ENCODE data around the gene HAGHL.

HAGHL gene

DNA sequence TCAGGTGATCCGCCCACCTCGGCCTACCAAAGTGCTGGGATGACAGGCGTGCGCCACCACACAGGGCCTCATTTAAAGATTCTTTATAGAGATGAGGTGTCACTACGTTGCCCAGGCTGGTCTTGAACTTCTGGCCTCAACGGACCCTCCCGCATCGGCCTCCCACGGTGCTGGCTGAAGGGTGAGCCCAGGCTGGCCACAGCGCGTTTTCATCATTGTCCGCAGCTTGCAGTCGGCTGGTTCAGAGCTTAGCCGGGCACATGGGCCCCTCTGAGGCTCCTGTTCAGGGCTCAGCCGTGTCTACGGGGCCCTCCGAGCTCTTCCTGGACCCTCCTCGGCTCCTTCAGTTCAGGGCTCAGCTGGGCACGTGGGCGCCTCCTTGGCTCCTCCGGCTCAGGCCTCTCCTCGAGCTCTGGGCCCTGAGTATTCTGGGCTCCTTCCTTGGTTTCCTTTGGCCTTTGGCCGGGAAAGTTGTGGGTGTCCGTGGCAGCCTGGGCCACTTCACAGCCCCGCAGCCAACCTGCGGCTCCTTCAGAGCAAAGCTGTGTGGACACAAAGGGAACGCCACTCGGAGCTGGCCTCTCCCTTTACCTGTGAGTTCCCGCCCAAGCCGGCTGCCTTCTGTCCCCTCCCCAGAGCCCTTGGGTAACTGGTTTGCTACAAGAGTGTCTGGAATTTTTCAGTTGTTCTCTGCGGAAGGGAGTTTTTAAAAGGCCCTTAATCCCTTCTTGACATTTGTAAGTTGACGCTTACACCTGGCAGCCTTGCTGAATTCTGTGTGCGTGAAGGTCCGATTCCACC lies 32.4 kb downstream of the HAGHL start:
- DNase-seq (ENCODE audit: low read depth in 2 of 2), result no peak

DNA sequence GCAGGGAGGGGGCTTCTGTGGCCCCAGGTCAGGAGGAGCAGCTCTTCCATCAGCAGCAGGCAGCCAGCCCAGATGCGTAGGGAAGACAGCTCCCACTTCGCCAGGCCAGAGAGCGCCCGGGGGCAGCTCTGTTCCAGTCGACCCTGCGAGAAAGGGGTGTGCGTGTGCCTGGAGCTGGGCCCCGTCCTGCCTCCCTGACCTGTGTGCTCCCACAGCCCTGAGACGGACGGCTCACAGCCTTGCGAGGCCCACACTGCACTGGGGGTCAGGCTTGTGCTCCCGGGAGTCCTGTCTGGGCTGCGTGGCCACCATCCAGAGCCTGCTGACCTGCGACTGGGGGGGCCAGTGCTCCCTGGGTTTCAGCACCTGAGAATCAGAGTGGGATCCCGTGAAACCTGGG lies 33.2 kb downstream of the HAGHL start:
- no peak for DNase-seq (ENCODE audit: low read depth in 2 of 2)

DNA sequence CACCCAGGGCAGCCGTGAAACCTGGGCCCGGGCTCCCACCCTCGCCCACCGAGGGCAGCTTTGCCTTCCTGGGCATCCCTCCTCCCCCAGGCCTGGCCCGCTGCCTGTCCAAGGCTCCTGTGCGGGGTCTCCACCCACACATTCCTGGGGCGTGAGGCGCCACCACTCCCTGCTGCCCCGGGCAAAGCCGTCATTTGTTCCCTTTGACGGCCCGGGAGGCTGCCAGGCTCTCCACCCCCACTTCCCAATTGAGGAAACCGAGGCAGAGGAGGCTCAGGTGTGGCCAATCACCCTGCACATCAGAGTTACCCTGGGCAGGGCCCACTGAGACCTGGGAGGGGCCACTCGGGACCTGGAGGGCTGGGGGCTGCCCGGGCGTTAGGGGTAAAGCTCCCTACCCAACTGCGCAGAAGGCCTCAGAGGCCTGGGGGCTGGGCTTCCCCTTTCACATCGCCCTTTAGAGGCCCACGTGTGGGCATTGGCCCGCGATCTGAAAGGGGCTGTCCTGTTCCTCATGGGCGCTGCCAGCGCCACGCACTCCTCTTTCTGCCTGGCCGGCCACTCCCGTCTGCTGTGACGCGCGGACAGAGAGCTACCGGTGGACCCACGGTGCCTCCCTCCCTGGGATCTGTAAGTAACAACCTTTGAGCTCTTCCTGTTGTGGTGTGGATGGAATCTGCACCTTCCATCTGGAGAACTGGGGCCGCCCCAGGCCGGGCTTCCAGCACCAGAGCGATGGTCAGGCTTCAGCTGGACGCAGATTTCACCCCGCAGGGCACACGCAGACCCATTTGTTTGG lies 33.8 kb downstream of the HAGHL start, which contains the start of gene MSLN:
Gene MSLN, plus strand, starts transcription at position 190 of the 799 bp plus-strand sequence. CDS start 1,947 bp downstream, outside the sequence.
- no peak for DNase-seq (ENCODE audit: low read depth in 2 of 2)

DNA sequence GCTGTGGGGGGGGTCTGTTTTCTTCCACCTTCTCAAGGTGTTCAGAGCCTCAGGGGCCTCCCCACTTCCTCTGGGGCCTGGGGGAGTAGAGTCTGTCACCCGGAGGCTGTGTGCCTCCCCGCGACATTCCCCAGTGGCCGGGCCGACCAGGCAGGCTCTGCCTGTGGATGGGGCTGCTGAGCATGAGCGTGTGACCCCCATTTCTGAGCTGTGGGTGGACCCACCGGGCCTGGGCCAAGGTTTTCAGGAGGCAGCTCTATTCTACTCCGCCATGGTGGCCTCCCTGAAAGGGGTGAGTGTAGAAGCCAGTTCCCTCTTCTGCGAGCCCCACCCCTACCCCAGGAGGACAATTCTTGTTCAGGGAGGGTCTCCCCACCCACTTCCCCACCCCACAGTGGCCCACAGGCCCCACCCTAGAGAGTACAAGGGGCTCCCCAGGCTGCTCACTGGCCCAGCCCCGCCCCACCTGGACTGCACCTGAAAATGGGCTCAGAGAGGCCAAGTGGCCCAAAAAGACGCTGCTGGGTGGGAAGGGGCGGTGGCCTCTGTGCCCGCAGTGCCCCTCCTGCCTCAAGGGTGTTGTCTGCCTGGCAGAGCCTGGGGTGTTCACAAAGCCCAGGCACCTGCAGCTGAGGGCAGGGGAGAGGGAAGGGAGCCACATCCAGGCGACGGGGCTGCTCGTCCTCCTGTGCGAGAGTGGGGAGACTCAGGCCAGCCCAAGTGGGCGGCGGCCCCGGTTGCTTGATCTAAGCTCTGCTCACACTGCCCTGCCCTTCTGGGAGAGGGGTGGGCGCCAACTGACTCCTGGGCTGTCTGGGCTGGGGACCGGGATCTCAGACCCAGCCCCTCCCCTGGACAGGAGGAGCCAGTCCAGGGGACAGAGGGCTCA lies 35.0 kb downstream of the HAGHL start:
- DNase-seq (ENCODE audit: low read depth in 2 of 2), result no peak

DNA sequence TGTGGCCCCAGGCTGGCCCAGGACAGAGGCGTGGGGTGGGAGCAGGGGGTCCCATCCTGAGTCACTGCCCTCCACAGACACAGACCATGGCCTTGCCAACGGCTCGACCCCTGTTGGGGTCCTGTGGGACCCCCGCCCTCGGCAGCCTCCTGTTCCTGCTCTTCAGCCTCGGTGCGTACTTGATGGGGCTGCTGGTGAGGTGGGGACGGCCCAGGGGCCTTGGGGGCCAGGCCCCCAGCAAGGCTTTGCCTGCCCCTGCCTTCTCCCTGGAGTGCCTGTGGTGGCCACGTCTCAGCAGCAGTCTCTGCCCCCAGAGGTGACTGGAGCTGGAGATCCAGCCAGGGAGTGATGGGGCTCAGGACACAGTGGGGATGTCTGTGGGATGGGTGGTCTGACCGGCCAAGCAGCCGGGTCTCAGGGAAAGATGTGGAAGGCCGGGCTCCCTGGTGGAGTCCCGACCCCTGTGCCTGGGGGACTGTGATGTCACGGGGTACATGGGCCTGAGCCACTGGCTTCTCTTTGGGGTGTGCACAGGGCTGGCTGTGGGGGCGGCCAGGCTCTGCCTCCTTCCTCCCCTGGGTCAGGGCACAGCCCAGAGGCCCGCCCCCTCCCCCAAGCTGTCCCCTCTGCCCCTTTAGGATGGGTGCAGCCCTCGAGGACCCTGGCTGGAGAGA lies 35.8 kb downstream of the HAGHL start:
- no peak for DNase-seq (ENCODE audit: low read depth in 2 of 2)

DNA sequence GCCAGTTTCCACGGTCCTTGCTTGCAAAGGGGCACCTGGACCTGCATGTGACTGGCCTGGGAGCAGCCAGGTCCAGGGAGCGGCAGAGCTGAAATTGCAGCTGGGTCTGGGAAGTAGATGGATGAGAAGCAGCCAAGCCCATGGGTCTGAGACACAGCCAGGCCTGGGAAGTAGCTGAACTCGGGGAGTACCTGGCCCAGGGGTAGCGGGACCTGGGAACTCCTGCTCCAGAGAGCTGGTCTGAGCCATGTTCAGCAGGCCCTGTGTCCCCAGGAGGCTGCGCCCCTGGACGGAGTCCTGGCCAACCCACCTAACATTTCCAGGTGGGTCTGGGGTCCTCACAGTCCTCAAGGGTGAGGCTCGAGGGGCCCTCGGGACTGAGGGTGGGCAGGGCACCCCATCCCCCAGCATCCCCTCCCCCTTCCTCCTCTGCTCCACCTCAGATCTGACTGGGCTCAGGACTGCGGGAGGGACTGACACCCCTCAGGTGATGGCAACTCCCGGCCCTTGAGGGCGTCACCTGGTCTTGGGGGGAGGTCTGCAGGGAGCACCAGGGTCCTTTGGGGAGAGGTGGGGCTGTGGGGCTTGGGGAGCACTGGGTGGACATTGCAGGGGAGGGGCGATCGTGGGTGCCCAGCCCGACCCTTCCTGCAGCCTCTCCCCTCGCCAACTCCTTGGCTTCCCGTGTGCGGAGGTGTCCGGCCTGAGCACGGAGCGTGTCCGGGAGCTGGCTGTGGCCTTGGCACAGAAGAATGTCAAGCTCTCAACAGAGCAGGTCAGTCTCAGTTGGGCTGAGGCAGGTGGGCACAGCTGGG lies 36.7 kb downstream of the HAGHL start:
- DNase-seq (ENCODE audit: low read depth in 2 of 2), result no peak

DNA sequence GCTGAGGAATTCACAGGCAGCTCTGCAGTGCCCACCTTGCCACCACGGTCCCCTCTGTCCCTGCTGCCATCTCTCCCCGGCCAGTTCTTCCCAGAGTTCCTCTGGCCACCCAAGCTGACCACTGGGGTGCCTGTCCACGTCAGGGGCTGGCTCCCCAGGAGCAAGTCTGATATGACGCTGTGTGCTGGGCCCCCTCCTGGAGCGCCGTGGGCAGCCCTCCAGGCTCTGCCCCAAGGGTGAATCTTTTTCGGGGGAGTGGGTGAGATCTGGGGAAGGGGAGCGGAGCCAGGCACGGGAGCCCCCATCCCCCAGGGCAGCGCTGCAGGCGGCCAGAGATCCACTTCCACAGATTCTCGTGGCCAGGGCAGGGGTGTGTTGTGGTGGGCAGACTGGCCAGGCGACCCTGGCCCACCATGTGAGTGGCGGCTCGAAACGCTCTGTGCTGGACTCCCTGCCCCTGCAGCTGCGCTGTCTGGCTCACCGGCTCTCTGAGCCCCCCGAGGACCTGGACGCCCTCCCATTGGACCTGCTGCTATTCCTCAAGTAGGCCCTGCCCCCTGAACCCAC lies 37.4 kb downstream of the HAGHL start:
- no peak for DNase-seq (ENCODE audit: low read depth in 2 of 2)

DNA sequence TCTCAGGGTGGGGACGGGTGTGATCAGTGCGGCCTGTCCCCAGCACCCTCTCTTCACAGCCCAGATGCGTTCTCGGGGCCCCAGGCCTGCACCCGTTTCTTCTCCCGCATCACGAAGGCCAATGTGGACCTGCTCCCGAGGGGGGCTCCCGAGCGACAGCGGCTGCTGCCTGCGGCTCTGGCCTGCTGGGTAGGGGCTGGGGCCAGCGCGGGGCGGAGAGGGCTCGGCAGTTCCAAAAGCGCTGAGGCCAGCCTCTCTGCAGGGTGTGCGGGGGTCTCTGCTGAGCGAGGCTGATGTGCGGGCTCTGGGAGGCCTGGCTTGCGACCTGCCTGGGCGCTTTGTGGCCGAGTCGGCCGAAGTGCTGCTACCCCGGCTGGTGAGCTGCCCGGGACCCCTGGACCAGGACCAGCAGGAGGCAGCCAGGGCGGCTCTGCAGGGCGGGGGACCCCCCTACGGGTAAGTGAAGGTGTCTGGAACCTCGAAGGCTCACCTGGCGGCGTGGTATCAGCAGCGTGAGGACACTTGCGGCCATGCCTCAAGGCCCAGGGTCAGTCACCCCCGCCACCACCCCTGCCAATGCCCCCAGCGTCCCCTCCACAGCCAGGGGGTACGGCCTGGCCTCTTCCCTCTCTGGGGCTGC lies 38.1 kb downstream of the HAGHL start:
- DNase-seq (ENCODE audit: low read depth in 2 of 2), result no peak

DNA sequence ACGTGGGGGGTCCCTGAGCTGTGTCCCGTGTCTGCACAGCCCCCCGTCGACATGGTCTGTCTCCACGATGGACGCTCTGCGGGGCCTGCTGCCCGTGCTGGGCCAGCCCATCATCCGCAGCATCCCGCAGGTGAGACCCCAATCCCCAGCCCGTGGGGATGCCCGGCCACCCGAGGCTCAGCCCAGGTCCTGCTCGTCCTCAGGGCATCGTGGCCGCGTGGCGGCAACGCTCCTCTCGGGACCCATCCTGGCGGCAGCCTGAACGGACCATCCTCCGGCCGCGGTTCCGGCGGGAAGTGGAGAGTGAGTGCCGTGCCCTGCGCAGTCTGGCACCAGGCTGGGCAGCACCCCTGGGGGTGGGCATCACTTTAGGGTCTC lies 38.6 kb downstream of the HAGHL start:
- DNase-seq (ENCODE audit: low read depth in 2 of 2), result no peak

DNA sequence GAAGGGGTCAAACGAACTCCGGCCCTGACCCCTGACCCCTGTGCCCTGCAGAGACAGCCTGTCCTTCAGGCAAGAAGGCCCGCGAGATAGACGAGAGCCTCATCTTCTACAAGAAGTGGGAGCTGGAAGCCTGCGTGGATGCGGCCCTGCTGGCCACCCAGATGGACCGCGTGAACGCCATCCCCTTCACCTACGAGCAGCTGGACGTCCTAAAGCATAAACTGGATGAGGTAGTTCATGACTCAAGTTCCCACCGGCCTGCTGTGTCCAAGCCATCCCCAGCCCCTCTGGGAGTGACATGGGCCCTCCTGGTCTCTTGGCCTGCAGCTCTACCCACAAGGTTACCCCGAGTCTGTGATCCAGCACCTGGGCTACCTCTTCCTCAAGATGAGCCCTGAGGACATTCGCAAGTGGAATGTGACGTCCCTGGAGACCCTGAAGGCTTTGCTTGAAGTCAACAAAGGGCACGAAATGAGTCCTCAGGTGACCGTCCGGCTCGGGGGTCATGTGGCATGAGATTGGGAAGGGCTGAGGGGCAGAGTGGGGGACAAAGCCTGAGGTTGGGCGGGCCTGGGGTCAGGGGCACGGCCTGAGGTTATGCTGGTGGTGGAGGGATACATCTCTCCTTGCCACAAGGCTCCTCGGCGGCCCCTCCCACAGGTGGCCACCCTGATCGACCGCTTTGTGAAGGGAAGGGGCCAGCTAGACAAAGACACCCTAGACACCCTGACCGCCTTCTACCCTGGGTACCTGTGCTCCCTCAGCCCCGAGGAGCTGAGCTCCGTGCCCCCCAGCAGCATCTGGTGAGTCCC lies 39.3 kb downstream of the HAGHL start:
- no peak for DNase-seq (ENCODE audit: low read depth in 2 of 2)

DNA sequence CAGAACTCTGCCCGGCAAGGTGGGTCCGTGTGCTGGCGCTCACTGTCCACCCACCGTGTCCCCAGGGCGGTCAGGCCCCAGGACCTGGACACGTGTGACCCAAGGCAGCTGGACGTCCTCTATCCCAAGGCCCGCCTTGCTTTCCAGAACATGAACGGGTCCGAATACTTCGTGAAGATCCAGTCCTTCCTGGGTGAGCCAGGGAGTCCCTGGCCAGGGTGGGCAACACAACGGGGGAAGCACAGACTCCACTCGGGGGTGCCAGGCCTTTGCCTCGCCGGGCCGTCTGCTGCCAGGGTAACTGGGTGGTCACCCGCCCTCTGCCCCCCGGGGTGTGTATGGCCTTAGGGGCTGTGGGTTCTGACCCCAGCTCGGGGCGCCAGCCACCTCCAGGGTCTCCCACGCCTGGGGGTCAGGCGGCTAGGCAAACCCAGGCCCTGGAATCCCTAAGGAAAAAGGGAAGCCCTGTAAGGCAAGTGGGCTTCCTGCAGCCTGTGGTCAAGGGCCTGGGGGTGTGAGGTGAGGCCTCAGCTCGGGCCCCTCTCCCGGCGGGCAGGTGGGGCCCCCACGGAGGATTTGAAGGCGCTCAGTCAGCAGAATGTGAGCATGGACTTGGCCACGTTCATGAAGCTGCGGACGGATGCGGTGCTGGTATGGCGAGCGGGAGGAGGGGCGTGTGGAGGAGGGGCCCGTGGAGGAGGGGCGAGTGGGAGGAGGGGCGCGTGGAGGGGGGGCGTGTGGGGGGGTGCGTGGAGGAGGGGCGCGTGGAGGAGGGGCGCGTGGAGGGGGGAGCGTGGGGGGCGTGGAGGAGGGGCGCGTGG lies 40.1 kb downstream of the HAGHL start:
- DNase-seq (ENCODE audit: low read depth in 2 of 2), result no peak

DNA sequence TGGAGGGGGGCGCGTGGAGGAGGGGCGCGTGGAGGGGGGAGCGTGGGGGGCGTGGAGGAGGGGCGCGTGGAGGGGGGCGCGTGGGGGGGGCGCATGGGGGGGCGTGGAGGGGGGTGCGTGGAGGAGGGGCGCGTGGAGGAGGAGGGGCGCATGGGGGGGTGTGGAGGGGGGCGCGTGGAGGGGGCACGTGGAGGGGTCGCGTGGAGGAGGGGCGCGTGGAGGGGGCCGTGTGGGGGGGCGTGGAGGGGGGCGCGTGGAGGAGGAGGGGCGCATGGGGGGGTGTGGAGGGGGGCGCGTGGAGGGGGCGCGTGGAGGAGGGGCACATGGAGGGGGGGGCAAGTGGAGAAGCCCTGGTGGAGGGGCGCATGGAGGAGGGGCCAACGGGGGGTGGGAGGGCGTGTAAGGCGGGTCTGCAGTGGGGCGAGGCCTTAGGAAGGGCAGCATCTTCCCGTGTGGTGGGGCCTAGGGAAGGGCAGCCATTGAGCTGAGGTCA lies 40.9 kb downstream of the HAGHL start:
- DNase-seq (ENCODE audit: low read depth in 2 of 2), result no peak

DNA sequence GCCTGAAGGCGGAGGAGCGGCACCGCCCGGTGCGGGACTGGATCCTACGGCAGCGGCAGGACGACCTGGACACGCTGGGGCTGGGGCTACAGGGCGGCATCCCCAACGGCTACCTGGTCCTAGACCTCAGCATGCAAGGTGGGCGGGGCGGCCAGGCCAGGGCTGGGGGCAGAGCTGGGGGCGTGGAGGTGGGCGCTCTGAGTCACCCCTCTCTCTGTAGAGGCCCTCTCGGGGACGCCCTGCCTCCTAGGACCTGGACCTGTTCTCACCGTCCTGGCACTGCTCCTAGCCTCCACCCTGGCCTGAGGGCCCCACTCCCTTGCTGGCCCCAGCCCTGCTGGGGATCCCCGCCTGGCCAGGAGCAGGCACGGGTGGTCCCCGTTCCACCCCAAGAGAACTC lies 41.5 kb downstream of the HAGHL start:
- DNase-seq (ENCODE audit: low read depth in 2 of 2), result no peak

DNA sequence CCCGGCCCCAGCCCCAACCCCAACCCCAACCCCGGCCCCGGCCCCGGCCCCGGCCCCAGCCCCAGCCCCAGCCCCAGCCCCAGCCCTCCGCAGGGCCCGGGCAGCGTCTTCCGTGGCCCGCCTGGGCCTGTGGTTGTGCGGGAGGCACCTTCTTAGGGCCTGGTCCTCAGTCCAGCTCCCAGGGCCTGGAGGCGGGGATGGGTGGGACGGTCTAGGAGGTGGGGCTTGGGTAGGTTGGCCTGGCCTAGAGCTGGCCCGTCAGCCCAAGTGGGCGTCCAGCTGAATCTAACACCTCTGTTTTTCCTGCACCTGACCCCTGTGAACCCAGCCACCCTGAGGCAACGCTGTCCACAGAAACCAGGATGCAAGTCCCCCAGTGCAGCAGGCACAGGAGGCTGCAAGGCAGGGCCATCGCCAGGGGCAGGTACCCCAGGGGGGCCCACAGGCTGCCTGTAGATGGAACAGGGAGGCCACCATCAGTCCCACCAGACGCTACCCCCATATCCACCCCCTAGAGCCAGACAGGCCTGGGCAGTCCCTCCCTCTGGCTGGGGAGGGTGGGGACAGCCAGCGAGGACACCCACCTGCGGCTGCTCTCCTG lies 42.4 kb downstream of the HAGHL start:
- no peak for DNase-seq (ENCODE audit: low read depth in 2 of 2)

DNA sequence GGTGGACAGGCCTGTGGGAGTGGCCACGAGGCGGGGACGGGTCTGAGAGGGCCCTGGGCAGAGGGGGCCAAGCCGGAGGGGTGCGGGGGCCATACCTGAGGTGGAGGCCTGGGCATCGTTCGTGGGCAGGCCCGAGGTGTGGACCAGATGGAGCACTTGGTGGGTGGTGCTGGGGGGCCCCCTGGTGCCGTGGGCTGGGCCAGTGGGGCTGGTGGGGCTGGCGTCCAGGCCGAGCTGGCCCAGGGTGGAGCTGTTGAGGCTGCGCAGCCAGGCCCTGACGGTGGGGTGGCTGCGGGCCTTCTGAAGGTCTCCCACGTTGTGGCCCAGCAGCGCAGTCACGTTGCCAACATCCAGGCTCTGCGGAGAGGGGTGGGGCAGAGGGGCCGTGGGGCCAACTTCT lies 43.0 kb downstream of the HAGHL start:
- no peak for DNase-seq (ENCODE audit: low read depth in 2 of 2)

DNA sequence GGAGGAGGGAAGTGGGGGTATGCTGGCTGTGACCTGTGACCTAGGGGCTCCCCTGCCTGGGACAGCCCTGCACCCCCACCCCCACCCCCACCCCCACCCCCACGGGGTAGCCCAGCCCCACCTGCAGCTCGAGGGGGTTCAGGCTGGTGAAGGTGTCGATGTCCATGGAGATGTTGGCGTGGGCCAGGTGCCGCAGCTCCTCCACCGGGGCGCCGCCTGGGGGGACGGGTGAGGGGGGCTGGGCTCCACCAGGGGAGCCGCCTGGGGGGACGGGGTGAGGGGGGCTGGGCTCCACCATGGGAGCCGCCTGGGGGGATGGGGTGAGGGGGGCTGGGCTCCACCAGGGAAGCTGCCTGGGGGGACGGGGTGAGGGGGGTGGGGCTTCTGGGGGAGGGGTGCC lies 43.5 kb downstream of the HAGHL start:
- no peak for DNase-seq (ENCODE audit: low read depth in 2 of 2)

DNA sequence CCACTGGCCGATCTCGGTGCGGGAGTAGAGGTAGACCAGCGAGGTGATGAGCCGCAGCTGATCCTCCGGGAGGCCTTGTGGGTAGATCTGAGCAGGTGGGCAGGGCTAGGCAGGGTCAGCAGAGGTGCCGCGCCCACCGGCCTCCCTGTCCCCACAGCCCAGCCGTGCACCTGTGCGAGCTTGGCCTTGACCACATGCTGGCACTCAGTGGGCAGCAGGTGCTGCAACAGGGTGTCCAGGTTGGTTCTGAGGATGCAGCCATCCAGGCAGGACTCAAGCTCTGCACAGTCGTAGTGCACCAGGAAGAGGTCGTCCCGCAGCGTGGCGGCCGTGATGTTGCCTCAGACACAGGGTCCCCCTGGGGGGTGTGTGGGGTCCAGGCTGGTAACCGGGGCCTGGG lies 46.1 kb downstream of the HAGHL start:
- DNase-seq (ENCODE audit: low read depth in 2 of 2), result no peak

Data from fibroblast of skin of left quadriceps (primary cell).